ENCODE measurements around the gene UGT2A1. TPM values are rescaled to one million over a fixed set of nuclear protein-coding genes. Genes with fewer than 3 reads are reported as not detected.

Gene UGT2A1
- total and polyA plus RNA-seq, 12 donors: not detected

- no peaks in the 10 kb centered on the region for H3K9me3 ChIP-seq
- WGBS, 2 donors: 58 to 67% methylated on average over 4 of the region's 4 CpGs
- ATAC-seq (no peak), DNase-seq (no peak)
- no peak overlapping the region for H3K4me3 ChIP-seq
- no peaks in the 10 kb centered on the region for H3K27me3 ChIP-seq
- H3K4me1 ChIP-seq: no peaks in the 10 kb centered on the region
- H3K27ac ChIP-seq: no peak overlapping the region
- no peaks in the 10 kb centered on the region for H3K36me3 ChIP-seq
- TF ChIP-seq CTCF (IDR thresholded peaks at IDR 0.05): no peak
- intact Hi-C loops (cut with DNase I): no loop called here
These were observed 58.7 kb downstream of the UGT2A1 start for GRCh38 chr4:69594382-69594781.

GRCh38 chr4:69591364-69591763 lies 61.7 kb downstream of the UGT2A1 start:
- H3K27me3 ChIP-seq: no peaks in the 10 kb centered on the region
- no peak overlapping the region for H3K27ac ChIP-seq
- intact Hi-C loops (cut with DNase I): no loop called here
- TF ChIP-seq CTCF (IDR thresholded peaks at IDR 0.05): no peak
- DNase-seq: no peak
- WGBS, 2 donors: 14 to 26% methylated on average over 1 of the region's 1 CpG
- no peaks in the 10 kb centered on the region for H3K4me1 ChIP-seq
- no peaks in the 10 kb centered on the region for H3K9me3 ChIP-seq
- no peak for ATAC-seq
- H3K4me3 ChIP-seq: no peak overlapping the region
- H3K36me3 ChIP-seq: no peaks in the 10 kb centered on the region

GRCh38 chr4:69589884-69590283 lies 63.2 kb downstream of the UGT2A1 start:
- no peak for DNase-seq

GRCh38 chr4:69584135-69584534 lies 68.9 kb downstream of the UGT2A1 start:
- no peak for TF ChIP-seq CTCF (IDR thresholded peaks at IDR 0.05)
- H3K27ac ChIP-seq: no peak overlapping the region
- no peak for DNase-seq
- no peaks in the 10 kb centered on the region for H3K9me3 ChIP-seq
- no peak overlapping the region for H3K4me3 ChIP-seq
- 67 to 78% methylated on average over 5 of the region's 5 CpGs for WGBS, 2 donors
- H3K4me1 ChIP-seq: no peaks in the 10 kb centered on the region
- no peaks in the 10 kb centered on the region for H3K36me3 ChIP-seq
- no peak for ATAC-seq
- H3K27me3 ChIP-seq: no peaks in the 10 kb centered on the region
- intact Hi-C loops (cut with DNase I): no loop called here

More at GRCh38 chr4:69589884-69590283, 63.2 kb downstream of the UGT2A1 start:
- 67 to 75% methylated on average over 1 of the region's 1 CpG for WGBS, 2 donors
- H3K4me3 ChIP-seq: no peak overlapping the region
- intact Hi-C loops (cut with DNase I): no loop called here
- H3K9me3 ChIP-seq: no peaks in the 10 kb centered on the region
- no peak for TF ChIP-seq CTCF (IDR thresholded peaks at IDR 0.05)
- no peak overlapping the region for H3K27ac ChIP-seq
- H3K27me3 ChIP-seq: no peaks in the 10 kb centered on the region
- no peaks in the 10 kb centered on the region for H3K36me3 ChIP-seq
- no peaks in the 10 kb centered on the region for H3K4me1 ChIP-seq
- no peak for ATAC-seq

- no peak for TF ChIP-seq CTCF (IDR thresholded peaks at IDR 0.05)
- Histone ChIP-seq H3K27me3 (no peaks in the 10 kb centered on the region), H3K4me3 (no peak overlapping the region), H3K9me3 (no peaks in the 10 kb centered on the region), H3K4me1 (no peaks in the 10 kb centered on the region), H3K36me3 (no peaks in the 10 kb centered on the region), H3K27ac (no peak overlapping the region)
- DNase-seq (no peak), ATAC-seq (no peak)
- intact Hi-C loops (cut with DNase I): no loop called here
- WGBS, 2 donors: 68 to 69% methylated on average over 2 of the region's 2 CpGs
These were observed 69.5 kb downstream of the UGT2A1 start for GRCh38 chr4:69583543-69583942.
